ENCODE results near the gene LSM12.

LSM12 gene

DNA sequence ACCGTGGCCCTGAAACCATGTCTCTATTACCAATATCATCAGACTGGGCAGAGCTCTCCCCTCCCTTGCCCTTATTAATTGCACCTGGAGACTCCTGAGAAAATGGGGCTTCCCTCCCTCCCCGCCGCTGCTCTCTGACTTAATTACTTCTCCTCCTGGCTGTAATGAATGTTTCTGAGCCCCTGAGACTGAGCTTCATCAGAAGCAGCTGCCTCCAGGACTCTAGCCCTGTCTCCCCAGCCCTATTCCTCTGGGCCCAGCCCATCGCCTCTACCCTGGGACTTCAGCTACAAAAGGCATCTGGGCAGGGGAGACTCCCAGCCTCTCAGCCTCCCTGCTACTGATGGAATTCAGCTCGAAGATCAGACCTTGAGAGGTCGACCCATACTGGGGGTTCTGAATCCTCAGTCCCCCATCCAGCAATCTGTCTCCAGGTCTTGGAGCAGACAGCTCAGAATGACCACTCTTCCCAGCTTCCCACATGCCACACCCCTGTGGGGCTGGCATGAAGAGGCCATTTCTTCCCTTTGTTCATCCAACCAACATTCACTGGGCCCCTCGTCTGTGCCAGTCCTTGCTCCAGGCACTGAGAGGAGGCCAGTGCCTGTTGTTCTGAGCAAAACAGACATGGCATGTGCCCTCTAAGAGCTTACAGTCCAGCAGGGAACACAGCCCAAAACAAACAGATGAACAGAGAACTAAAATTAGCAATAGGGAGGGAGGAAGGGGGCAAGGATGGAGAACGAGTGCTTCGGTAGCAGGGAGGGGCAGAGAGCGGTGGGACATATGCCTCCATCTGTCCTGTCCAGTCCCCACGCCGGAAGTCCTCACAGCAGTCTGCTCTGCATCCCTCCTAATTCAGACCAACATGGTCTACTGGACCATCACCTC, 79.1 kb downstream of the LSM12 start:
- DNase-seq (ENCODE audit: low read depth), result no peak

DNA sequence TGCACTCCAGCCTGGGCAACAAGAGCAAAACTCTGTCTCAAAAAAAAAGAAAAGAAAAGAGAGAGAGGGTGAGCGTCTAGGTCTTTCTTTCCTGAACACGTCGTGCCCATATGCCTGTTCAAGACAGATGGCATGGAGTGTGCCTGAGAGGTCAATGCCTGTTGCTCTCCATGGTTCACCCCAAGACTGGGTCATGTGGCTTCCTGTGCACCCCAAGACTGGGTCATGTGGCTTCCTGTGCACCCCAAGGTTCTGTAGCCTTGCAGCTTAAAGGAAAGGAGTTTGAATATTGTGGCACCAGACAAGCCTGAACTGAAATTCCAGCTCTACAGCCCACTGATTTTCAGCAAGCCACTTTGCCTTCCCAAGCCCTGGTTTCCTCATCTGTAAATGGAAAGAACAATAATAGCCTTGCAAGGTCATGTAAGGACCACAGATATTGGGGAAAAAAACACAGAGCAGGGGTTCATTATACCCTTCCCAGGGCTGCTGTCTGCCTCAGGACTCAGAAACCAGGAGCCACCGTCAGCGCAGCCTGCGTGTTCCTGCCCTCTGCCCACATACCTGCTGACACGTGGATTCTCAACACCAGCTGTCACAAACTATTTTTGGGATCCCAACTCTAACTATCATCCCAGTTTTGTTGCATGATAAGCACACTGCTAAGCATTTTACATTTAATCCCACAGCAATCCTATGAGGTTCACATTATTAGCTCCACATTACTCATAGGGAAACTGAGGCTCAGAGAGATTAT, 80.1 kb downstream of the LSM12 start:
- DNase-seq (ENCODE audit: low read depth), result no peak

DNA sequence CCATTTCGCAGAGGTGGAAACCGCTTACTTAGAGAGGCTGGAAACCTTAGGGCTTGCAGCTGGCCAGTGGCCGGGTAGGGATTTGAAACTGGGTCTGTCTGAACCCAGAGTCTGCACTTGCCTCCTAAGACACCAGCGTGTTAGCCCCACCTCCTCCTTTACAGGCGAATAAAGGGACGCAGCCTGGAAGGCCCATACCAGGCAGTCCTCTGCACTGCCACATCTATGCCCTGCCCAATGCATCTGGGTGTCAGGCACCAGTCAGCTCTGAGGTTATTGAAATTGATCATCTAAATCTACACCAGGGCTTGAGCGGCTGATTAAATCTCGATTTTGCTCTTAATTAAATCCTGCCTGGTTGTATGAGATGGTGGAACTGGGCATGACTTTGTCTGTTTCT, 82.0 kb downstream of the LSM12 start:
- no peak for DNase-seq (ENCODE audit: low read depth)
